GM18873 (cell line): ENCODE data around the gene DENND2A.
A peak's percentile ranks its signal among the peaks of the same experiment; 100 is the strongest.
"Not testable (repeated sequence)": the region's sequence is repeated elsewhere in the genome, so short reads cannot be mapped to it uniquely, and the experiment has no call there.

ENCODE experiments used
- ATAC-seq: cut with Tn5 transposase; IDR thresholded peaks from one replicate; pipeline ENCODE4 v1.9.1; 2021; ENCODE audit warnings: mild to moderate bottlenecking, moderate library complexity, moderate number of reproducible peaks; ENCODE audit not compliant: unreplicated experiment, low FRiP score

The DENND2A gene

GRCh38 chr7:140650367-140650766 lies 9.8 kb upstream of the DENND2A start:
- ATAC-seq = no peak

GRCh38 chr7:140649556-140650205 lies 9.1 kb upstream of the DENND2A start:
- ATAC-seq = no peak

GRCh38 chr7:140646931-140647647 lies 6.5 kb upstream of the DENND2A start:
- peak; percentile 80 for ATAC-seq

GRCh38 chr7:140645166-140645900 lies 4.7 kb upstream of the DENND2A start:
- no peak for ATAC-seq

- not testable (repeated sequence) for ATAC-seq
Measured at GRCh38 chr7:140644761-140645160, 4.1 kb upstream of the DENND2A start.

GRCh38 chr7:140643416-140643815 lies 2.8 kb upstream of the DENND2A start:
- ATAC-seq = no peak

- no peak for ATAC-seq
Measured at GRCh38 chr7:140641524-140642195, 1.0 kb upstream of the DENND2A start.

- no peak for ATAC-seq
Measured at GRCh38 chr7:140640060-140640637, 464 bp downstream of the DENND2A start.

GRCh38 chr7:140639366-140640053 lies 1.1 kb downstream of the DENND2A start:
- no peak for ATAC-seq

GRCh38 chr7:140638173-140638791 lies 2.3 kb downstream of the DENND2A start:
- ATAC-seq = no peak

- ATAC-seq = no peak
Measured at GRCh38 chr7:140637400-140637799, 3.2 kb downstream of the DENND2A start.

- no peak for ATAC-seq
Measured at GRCh38 chr7:140635816-140636215, 4.8 kb downstream of the DENND2A start.

- ATAC-seq = no peak
Measured at GRCh38 chr7:140635345-140635744, 5.3 kb downstream of the DENND2A start.

GRCh38 chr7:140631602-140632001 lies 9.0 kb downstream of the DENND2A start:
- no peak for ATAC-seq

- no peak for ATAC-seq
Measured at GRCh38 chr7:140631021-140631420, 9.6 kb downstream of the DENND2A start.

GRCh38 chr7:140625908-140626868 lies 14.4 kb downstream of the DENND2A start:
- ATAC-seq = no peak

- ATAC-seq = not testable (repeated sequence)
Measured at GRCh38 chr7:140625192-140625558, 15.4 kb downstream of the DENND2A start.

- no peak for ATAC-seq
Measured at GRCh38 chr7:140624392-140625191, 16.0 kb downstream of the DENND2A start.
